ENCODE data around the gene SORCS3.

DNA sequence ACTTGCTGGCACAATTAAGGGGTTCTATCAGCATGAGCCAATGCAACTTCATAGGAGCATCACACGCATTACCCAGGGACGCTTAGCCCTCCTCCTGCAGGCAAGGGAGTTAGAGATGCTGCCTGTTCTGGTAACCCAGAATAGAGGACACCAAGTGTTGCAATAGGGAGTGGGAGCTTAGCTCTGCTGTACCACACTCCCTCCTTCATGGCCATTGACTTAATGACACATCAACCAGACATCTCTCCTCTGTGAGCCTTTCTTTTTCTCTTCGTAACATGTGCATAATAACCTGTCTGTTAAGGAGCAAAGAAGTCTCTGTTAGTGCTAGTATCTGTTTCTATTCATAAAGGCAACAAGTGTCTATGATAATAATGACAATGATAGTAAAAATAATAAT lies 282.4 kb downstream of the SORCS3 start:
- TF ChIP-seq CTCF (IDR thresholded peaks at IDR 0.05), result no peak
- no peak for TF ChIP-seq POLR2A (IDR thresholded peaks at IDR 0.05)

Data from lower leg skin (tissue), 3 donors.